ENCODE measurements around the gene TPD52L2. TPM values are rescaled to one million over a fixed set of nuclear protein-coding genes. Genes with fewer than 3 reads are reported as not detected.

Gene TPD52L2
- total RNA-seq (2013): 96.4 TPM
- 100 to 1,000 TPM; 137 to 167 (median 144) TPM for polyA plus RNA-seq
- 52.4 and 76.2 TPM in 2 replicates for polyA minus RNA-seq
- 54.6 to 222 (median 150) reads per million in 11 experiments for total RNA-seq

DNA sequence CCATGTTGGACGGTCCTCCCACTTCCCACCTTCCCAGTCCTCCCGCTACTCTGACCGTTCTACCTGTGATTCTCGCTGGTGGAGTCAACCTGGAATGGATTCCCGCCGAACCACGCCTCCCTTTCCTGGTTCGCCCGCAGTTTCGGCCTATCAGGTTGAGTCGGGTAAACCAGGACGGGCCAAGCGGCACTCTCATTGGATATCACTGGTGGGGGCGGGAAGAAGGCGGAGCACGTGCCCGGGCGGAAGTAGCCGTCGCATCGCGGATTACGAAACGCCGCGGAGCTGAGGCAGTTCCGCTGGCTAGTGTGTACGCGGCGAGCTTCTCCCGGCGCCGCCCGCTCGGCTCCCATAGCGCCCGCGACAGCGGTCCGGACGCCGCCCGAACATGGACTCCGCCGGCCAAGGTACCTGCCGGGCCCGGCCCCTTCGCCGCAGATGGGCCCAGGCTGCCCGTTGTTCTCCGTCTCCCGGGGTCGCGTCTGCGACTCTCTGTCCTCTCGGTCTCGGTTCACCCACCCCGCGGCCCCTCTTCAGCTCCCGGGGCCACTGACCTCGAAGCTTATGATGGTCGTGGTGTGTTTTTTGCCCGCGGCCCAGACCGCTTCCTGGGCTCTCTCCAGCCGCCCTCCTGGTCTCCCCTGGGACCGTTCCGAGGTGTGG, at the start of gene TPD52L2:
TPD52L2 (plus strand) TSS at position 293 of the 663 bp plus-strand sequence; CDS start at position 389, 96 bp downstream.
- DNase-seq: peak; percentile 98 to 99 (median 99)
- Histone ChIP-seq H3K9ac (ENCODE audit: insufficient read depth, low read length, poor library complexity, severe bottlenecking) (peak within 1 kb of the TSS; percentile 99), H3K27ac (ENCODE audit: low read depth in 1 of 2, low read length in 2 of 2) (peak within 1 kb of the TSS; percentile 99), H3K4me3 (replicated peaks in 1 of 3; ENCODE audit: low read depth in 2 of 3, low read length in 3 of 3) (peak within 1 kb of the TSS; percentile 63 to 97 (median 77)), H3K36me3 (replicated peaks in 1 of 2; ENCODE audit: control insufficient read depth in 1 of 2, insufficient read depth in 2 of 2, low read length in 2 of 2) (peaks cover 25 to 31% of the 10 kb centered on the region in 2 donors), H3K9me3 (replicated peaks in 1 of 2; ENCODE audit: control insufficient read depth in 1 of 2, insufficient read depth in 1 of 2, low read length in 2 of 2) (no peaks in the 10 kb centered on the region), H4K20me1 (ENCODE audit: insufficient read depth, low read length) (peaks cover 16% of the 10 kb centered on the region), H3K79me2 (ENCODE audit: insufficient read depth, low read length) (peaks cover 75% of the 10 kb centered on the region), H3K4me1 (ENCODE audit: control insufficient read depth in 1 of 2, insufficient read depth in 2 of 2, low read length in 2 of 2) (peaks cover 58 to 77% of the 10 kb centered on the region in 2 donors), H3K27me3 (ENCODE audit: control insufficient read depth in 2 of 2, insufficient read depth in 2 of 2, low read length in 2 of 2) (no peaks in the 10 kb centered on the region), H3K4me2 (replicated peaks; ENCODE audit: extremely low read depth, low read length, poor library complexity, severe bottlenecking) (peak within 1 kb of the TSS; percentile 83), H2AFZ (ENCODE audit: insufficient read depth, low read depth, low read length, poor library complexity, severe bottlenecking) (peak within 1 kb of the TSS; percentile 56)
- peak within 1 kb of the TSS; percentile 92 to 96 for H3K4me3 Mint-ChIP-seq
- peaks cover 0 to 2% (median 0%) of the 10 kb centered on the region in 3 donors for H3K27me3 Mint-ChIP-seq (ENCODE audit: low read depth in 3 of 3)
- peak within 1 kb of the TSS; percentile 97 to 99 (median 98) for H3K27ac Mint-ChIP-seq
- no peaks in the 10 kb centered on the region for H3K9me3 Mint-ChIP-seq
- TF ChIP-seq, protein P1, sequence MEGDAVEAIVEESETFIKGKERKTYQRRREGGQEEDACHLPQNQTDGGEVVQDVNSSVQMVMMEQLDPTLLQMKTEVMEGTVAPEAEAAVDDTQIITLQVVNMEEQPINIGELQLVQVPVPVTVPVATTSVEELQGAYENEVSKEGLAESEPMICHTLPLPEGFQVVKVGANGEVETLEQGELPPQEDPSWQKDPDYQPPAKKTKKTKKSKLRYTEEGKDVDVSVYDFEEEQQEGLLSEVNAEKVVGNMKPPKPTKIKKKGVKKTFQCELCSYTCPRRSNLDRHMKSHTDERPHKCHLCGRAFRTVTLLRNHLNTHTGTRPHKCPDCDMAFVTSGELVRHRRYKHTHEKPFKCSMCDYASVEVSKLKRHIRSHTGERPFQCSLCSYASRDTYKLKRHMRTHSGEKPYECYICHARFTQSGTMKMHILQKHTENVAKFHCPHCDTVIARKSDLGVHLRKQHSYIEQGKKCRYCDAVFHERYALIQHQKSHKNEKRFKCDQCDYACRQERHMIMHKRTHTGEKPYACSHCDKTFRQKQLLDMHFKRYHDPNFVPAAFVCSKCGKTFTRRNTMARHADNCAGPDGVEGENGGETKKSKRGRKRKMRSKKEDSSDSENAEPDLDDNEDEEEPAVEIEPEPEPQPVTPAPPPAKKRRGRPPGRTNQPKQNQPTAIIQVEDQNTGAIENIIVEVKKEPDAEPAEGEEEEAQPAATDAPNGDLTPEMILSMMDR (IDR thresholded peaks at IDR 0.05): no peak
- peaks cover 34 to 60% of the 10 kb centered on the region in 2 donors for H3K36me3 Mint-ChIP-seq
- under 1% methylated on average over 64 of the region's 68 CpGs for WGBS (ENCODE audit: insufficient coverage)
- intact Hi-C loops (cut with micrococcal nuclease): loop anchor here (1.0 to 10.0 kb wide), 8 partner anchors 8 to 330 kb away; partner anchors contain the start of gene PTK6 (in 1 of the 2)
- peaks cover 49% of the 10 kb centered on the region for H3K4me1 Mint-ChIP-seq

DNA sequence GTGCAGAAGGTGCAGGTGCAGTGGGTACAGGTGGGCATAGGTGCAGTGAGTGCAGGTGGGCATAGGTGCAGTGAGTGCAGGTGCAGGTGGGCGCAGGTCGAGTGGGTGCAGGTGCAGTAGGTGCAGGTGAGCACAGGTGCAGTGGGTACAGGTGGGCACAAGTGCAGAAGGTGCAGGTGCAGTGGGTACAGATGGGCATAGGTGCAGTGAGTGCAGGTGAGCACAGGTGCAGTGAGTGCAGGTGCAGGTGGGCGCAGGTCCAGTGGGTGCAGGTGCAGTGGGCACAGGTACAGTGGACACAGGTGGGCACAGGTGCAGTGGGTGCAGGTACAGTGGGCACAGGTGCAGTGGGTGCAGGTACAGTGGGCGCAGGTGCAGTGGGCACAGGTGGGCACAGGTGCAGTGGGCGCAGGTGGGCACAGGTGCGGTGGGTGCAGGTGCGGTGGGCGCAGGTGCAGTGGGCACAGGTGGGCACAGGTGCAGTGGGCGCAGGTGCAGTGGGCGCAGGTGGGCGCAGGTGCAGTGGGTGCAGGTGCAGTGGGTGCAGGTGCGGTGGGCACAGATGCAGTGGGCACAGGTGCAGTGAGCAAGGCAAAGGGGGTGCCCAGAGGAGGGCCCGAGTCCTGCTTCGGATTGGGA, 49.3 kb upstream of the TPD52L2 start:
- Histone ChIP-seq H2AFZ (ENCODE audit: insufficient read depth, low read depth, low read length, poor library complexity, severe bottlenecking) (no peak overlapping the region), H3K79me2 (ENCODE audit: insufficient read depth, low read length) (no peaks in the 10 kb centered on the region), H3K4me1 (ENCODE audit: control insufficient read depth in 1 of 2, insufficient read depth in 2 of 2, low read length in 2 of 2) (no peaks in the 10 kb centered on the region), H3K4me2 (replicated peaks; ENCODE audit: extremely low read depth, low read length, poor library complexity, severe bottlenecking) (no peak overlapping the region), H3K9ac (ENCODE audit: insufficient read depth, low read length, poor library complexity, severe bottlenecking) (no peak overlapping the region), H3K9me3 (replicated peaks in 1 of 2; ENCODE audit: control insufficient read depth in 1 of 2, insufficient read depth in 1 of 2, low read length in 2 of 2) (no peaks in the 10 kb centered on the region), H3K4me3 (replicated peaks in 1 of 3; ENCODE audit: low read depth in 2 of 3, low read length in 3 of 3) (no peak overlapping the region), H4K20me1 (ENCODE audit: insufficient read depth, low read length) (peaks cover 8% of the 10 kb centered on the region), H3K27me3 (ENCODE audit: control insufficient read depth in 2 of 2, insufficient read depth in 2 of 2, low read length in 2 of 2) (no peaks in the 10 kb centered on the region), H3K36me3 (replicated peaks in 1 of 2; ENCODE audit: control insufficient read depth in 1 of 2, insufficient read depth in 2 of 2, low read length in 2 of 2) (no peaks in the 10 kb centered on the region), H3K27ac (ENCODE audit: low read depth in 1 of 2, low read length in 2 of 2) (no peak overlapping the region)
- no peak for DNase-seq
- peak overlapping the region in 2 of 7 donors; percentile 54 to 85 for H3K27ac Mint-ChIP-seq
- TF ChIP-seq, protein P1 (IDR thresholded peaks at IDR 0.05): no peak
- peaks cover 6 to 22% (median 13%) of the 10 kb centered on the region in 3 donors for H3K27me3 Mint-ChIP-seq (ENCODE audit: low read depth in 3 of 3)
- H3K4me1 Mint-ChIP-seq: peaks cover 3% of the 10 kb centered on the region
- peaks cover 0 to 3% (median 0%) of the 10 kb centered on the region in 7 donors for H3K9me3 Mint-ChIP-seq
- WGBS (ENCODE audit: insufficient coverage): 98% methylated on average over 7 of the region's 14 CpGs
- intact Hi-C loops (cut with micrococcal nuclease): no loop called here
- no peaks in the 10 kb centered on the region for H3K36me3 Mint-ChIP-seq
- no peak overlapping the region for H3K4me3 Mint-ChIP-seq
